Measurements from ENCODE around the gene RNF207. TPM values are rescaled to one million over a fixed set of nuclear protein-coding genes. Genes with fewer than 3 reads are reported as not detected.

RNF207 gene
- total RNA-seq, 1 experiment from 2014 or later = 6.4 TPM

GRCh38 chr1:6165441-6165985 is 40.4 kb upstream of the RNF207 start:
- no peak for TF ChIP-seq EZH2 (IDR thresholded peaks at IDR 0.05; ENCODE audit: borderline replicate concordance, low read depth, low read length, poor library complexity, severe bottlenecking)
- Histone ChIP-seq H3K4me3 (ENCODE audit: low read depth, low read length, poor library complexity, severe bottlenecking) (no peak overlapping the region), H3K4me1 (ENCODE audit: insufficient read depth, low read length, poor library complexity, severe bottlenecking) (no peaks in the 10 kb centered on the region), H3K9me3 (ENCODE audit: low read depth, low read length, poor library complexity, severe bottlenecking) (no peaks in the 10 kb centered on the region), H3K27ac (ENCODE audit: low read depth, low read length, poor library complexity, severe bottlenecking) (no peak overlapping the region), H3K27me3 (replicated peaks; ENCODE audit: insufficient read depth, low read depth, low read length, poor library complexity) (peaks cover 69% of the 10 kb centered on the region), H3K36me3 (ENCODE audit: insufficient read depth, low read length, poor library complexity, severe bottlenecking) (no peaks in the 10 kb centered on the region)
- BruUV-seq (replicated peaks) = no TSS peak
- ChIA-PET CTCF (no interaction called here), POLR2A (ENCODE audit: low non-redundant PET) (no interaction called here)
- intact Hi-C loops (cut with micrococcal nuclease; ENCODE audit: unreplicated experiment) = no loop called here
- no peak for DNase-seq (ENCODE audit: low spot score)

- Histone ChIP-seq H3K27me3 (replicated peaks; ENCODE audit: insufficient read depth, low read depth, low read length, poor library complexity) (peaks cover 67% of the 10 kb centered on the region), H3K9me3 (ENCODE audit: low read depth, low read length, poor library complexity, severe bottlenecking) (no peaks in the 10 kb centered on the region), H3K27ac (ENCODE audit: low read depth, low read length, poor library complexity, severe bottlenecking) (no peak overlapping the region), H3K36me3 (ENCODE audit: insufficient read depth, low read length, poor library complexity, severe bottlenecking) (no peaks in the 10 kb centered on the region), H3K4me3 (ENCODE audit: low read depth, low read length, poor library complexity, severe bottlenecking) (no peak overlapping the region), H3K4me1 (ENCODE audit: insufficient read depth, low read length, poor library complexity, severe bottlenecking) (no peaks in the 10 kb centered on the region)
- no peak for DNase-seq (ENCODE audit: low spot score)
- BruUV-seq (replicated peaks) = no TSS peak
- intact Hi-C loops (cut with micrococcal nuclease; ENCODE audit: unreplicated experiment) = no loop called here
- POLR2A ChIA-PET (ENCODE audit: low non-redundant PET) = no interaction called here
- CTCF ChIA-PET = no interaction called here
- TF ChIP-seq CTCF (conservative IDR thresholded peaks at IDR 0.05; ENCODE audit: low read depth, low read length) (no peak), EZH2 (IDR thresholded peaks at IDR 0.05; ENCODE audit: borderline replicate concordance, low read depth, low read length, poor library complexity, severe bottlenecking) (no peak)
Measured at GRCh38 chr1:6166221-6166620, 39.7 kb upstream of the RNF207 start.

- Histone ChIP-seq H3K36me3 (ENCODE audit: insufficient read depth, low read length, poor library complexity, severe bottlenecking) (no peaks in the 10 kb centered on the region), H3K4me1 (ENCODE audit: insufficient read depth, low read length, poor library complexity, severe bottlenecking) (no peaks in the 10 kb centered on the region), H3K27ac (ENCODE audit: low read depth, low read length, poor library complexity, severe bottlenecking) (no peak overlapping the region), H3K9me3 (ENCODE audit: low read depth, low read length, poor library complexity, severe bottlenecking) (no peaks in the 10 kb centered on the region), H3K4me3 (ENCODE audit: low read depth, low read length, poor library complexity, severe bottlenecking) (no peak overlapping the region), H3K27me3 (replicated peaks; ENCODE audit: insufficient read depth, low read depth, low read length, poor library complexity) (peaks cover 64% of the 10 kb centered on the region)
- no peak for DNase-seq (ENCODE audit: low spot score)
- intact Hi-C loops (cut with micrococcal nuclease; ENCODE audit: unreplicated experiment) = no loop called here
- no peak for TF ChIP-seq CTCF (conservative IDR thresholded peaks at IDR 0.05; ENCODE audit: low read depth, low read length)
- TF ChIP-seq EZH2 (IDR thresholded peaks at IDR 0.05; ENCODE audit: borderline replicate concordance, low read depth, low read length, poor library complexity, severe bottlenecking) = no peak
- ChIA-PET POLR2A (ENCODE audit: low non-redundant PET) (no interaction called here), CTCF (no interaction called here)
- no TSS peak for BruUV-seq (replicated peaks)
Measured at GRCh38 chr1:6166655-6167390, 39.1 kb upstream of the RNF207 start.
